Measurements from ENCODE around the gene CPED1.

DNA sequence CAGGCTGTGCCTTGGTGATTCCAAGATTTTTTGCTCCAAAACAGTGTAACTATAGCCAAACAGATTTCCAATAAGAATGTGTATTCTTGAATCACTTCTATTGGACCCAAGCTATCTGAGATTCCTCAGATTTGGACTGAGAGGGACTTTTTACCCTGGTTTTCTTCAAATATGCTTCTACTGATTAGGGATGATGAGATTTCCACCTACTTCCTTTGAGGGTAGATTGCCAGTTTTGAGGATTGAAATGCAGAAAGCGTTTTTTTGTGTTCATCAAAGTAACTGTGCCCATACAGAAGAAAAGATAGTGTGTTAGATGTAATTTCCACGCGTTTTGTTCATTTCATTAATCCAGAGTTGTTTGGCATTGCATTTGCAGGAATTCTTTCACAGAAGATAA is 144.9 kb downstream of the CPED1 start:
- TF ChIP-seq, protein P1, sequence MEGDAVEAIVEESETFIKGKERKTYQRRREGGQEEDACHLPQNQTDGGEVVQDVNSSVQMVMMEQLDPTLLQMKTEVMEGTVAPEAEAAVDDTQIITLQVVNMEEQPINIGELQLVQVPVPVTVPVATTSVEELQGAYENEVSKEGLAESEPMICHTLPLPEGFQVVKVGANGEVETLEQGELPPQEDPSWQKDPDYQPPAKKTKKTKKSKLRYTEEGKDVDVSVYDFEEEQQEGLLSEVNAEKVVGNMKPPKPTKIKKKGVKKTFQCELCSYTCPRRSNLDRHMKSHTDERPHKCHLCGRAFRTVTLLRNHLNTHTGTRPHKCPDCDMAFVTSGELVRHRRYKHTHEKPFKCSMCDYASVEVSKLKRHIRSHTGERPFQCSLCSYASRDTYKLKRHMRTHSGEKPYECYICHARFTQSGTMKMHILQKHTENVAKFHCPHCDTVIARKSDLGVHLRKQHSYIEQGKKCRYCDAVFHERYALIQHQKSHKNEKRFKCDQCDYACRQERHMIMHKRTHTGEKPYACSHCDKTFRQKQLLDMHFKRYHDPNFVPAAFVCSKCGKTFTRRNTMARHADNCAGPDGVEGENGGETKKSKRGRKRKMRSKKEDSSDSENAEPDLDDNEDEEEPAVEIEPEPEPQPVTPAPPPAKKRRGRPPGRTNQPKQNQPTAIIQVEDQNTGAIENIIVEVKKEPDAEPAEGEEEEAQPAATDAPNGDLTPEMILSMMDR (IDR thresholded peaks at IDR 0.05) = no peak
- no peak for TF ChIP-seq POLR2AphosphoS5 (IDR thresholded peaks at IDR 0.05; ENCODE audit: low read depth, low read length)
- TF ChIP-seq, protein P2, sequence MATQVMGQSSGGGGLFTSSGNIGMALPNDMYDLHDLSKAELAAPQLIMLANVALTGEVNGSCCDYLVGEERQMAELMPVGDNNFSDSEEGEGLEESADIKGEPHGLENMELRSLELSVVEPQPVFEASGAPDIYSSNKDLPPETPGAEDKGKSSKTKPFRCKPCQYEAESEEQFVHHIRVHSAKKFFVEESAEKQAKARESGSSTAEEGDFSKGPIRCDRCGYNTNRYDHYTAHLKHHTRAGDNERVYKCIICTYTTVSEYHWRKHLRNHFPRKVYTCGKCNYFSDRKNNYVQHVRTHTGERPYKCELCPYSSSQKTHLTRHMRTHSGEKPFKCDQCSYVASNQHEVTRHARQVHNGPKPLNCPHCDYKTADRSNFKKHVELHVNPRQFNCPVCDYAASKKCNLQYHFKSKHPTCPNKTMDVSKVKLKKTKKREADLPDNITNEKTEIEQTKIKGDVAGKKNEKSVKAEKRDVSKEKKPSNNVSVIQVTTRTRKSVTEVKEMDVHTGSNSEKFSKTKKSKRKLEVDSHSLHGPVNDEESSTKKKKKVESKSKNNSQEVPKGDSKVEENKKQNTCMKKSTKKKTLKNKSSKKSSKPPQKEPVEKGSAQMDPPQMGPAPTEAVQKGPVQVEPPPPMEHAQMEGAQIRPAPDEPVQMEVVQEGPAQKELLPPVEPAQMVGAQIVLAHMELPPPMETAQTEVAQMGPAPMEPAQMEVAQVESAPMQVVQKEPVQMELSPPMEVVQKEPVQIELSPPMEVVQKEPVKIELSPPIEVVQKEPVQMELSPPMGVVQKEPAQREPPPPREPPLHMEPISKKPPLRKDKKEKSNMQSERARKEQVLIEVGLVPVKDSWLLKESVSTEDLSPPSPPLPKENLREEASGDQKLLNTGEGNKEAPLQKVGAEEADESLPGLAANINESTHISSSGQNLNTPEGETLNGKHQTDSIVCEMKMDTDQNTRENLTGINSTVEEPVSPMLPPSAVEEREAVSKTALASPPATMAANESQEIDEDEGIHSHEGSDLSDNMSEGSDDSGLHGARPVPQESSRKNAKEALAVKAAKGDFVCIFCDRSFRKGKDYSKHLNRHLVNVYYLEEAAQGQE (IDR thresholded peaks at IDR 0.05; ENCODE audit: insufficient read depth in 1 of 2, low read depth in 2 of 2, low read length in 1 of 2) = no peak
- no peak for TF ChIP-seq SIN3A (IDR thresholded peaks at IDR 0.05; ENCODE audit: borderline replicate concordance, insufficient read depth, low read depth, low read length)
